ENCODE data around the gene FANCC.

The FANCC gene

DNA sequence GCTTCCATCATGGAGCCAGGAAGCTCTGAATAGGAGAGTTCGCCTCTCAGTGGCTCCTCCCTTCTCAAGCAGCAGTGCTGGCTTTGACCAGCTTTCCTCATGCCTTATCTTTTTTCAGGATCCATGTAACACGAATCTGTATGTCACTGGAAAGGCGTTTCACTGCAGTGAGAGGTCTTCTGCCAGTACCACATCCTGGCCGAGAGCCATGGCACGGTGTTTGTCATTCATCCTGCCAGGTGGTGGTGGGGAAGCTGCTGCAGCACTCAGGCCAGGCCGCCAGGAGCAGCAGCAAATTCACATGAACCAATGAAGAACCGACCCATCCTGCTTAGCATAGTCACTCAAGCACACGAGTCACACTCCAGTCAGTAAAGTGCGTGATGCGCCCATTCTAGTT lies 179.0 kb downstream of the FANCC start:
- no peak for DNase-seq

GRCh38 chr9:95137587-95138145 lies 179.8 kb downstream of the FANCC start:
- no peak for DNase-seq

- DNase-seq = no peak
These were observed 181.8 kb downstream of the FANCC start for GRCh38 chr9:95135756-95136155.

DNA sequence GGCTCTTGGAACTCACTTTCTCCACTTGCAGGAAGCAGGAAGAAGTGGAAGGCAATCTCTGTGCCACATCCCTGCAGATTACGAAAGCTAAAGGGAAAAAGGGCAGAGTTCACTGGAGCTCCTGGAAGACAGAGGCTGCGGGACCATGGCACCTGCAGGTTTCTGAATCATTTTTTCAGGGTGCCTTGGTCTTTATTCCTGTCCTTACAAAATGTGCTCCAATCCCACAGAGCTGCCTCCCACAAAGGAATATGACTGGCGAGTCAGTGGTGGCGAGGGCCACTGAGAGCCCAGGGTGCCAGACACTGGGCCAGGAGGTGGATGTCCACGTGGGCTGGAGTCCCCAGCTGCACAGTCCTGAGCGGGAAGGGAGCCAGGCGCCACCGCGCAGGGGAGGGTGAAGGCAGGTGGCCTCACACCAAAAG lies 183.0 kb downstream of the FANCC start:
- no peak for DNase-seq

- no peak for DNase-seq
These were observed 184.2 kb downstream of the FANCC start for GRCh38 chr9:95133325-95133705.

- DNase-seq = no peak
These were observed 184.9 kb downstream of the FANCC start for GRCh38 chr9:95132366-95133324.

GRCh38 chr9:95131023-95131943 lies 186.2 kb downstream of the FANCC start:
- DNase-seq = peak; percentile 29

DNA sequence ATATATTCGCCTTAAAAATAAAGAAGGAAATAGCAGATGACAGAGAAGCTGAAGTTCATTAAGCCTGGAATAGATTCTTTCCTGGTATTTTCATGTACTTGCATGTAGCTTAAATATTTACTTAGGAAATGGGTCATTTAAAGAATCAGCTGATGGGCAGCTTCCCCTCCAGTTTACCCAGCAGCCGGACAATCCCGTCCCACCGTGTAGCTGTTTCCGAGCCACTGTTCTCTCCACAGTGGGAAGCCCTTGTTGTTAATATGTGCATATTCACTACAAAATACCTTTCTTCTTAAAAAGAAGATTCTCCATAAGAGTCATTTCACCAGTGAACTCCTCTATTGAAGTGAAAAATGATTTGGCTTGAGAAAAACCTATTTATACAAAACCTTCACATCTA lies 187.0 kb downstream of the FANCC start:
- no peak for DNase-seq

- no peak for DNase-seq
These were observed 187.8 kb downstream of the FANCC start for GRCh38 chr9:95129476-95130291.

GRCh38 chr9:95128177-95128524 lies 189.4 kb downstream of the FANCC start:
- DNase-seq = no peak

- DNase-seq = peak; percentile 62
These were observed 190.0 kb downstream of the FANCC start for GRCh38 chr9:95127249-95128176.

GRCh38 chr9:95126739-95127138 lies 190.8 kb downstream of the FANCC start:
- no peak for DNase-seq

GRCh38 chr9:95125652-95126051 lies 191.9 kb downstream of the FANCC start:
- no peak for DNase-seq

DNA sequence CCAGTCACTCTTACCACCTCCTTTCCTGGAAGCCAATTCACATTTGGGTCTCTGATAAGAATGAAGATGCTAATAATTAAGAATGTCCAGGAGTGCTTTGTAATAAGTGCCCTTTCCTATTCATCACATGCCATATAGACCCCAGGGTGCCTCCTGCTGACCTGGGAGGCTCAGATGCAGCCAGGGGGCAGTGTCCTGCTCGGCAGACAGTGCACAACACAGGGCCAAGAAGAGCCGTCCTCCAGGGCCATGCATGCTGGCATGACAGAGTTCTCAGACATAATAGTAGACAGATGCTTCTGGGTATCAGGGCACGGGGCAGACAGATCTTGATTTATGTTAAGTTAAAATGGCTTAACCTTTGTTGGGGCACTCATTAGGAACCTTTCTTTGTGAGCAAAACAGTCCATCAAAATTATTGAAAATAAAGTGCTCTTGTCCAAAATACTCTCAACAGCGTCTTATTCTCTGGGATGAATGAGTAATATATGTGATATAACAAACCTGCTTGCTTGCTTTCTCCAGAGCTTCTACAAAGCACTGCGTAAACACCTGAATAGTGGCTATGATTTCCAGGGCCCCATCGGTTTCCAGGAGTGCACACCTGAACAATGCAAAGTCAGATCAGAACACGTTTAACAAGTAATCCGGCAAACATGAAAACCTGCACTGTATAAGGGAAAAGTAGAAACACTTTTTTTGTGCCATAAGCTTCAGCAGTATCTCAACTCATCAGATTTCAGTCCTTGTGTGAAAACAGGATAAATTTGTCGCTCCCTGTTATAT lies 192.7 kb downstream of the FANCC start:
- no peak for DNase-seq

- no peak for DNase-seq
These were observed 196.6 kb downstream of the FANCC start for GRCh38 chr9:95120781-95121370.

DNA sequence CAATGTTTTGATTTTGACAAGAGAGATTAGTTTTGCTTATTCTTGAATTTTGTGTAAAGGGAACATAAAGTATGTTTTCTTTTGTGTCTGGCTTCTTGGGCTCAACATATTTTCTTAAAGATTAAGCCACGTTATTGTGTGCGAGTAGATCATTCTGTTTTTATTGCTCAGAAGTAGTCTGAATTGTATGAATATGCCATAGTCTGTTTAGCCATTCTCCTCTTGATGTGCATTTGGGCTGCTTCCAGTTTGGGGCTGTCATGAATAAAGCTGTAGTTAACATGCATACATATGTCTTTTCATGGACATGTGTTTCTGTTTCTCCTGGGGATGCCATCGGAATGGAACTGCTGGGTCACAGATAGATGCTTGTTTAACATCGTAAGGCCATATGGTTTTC lies 198.9 kb downstream of the FANCC start:
- no peak for DNase-seq

GRCh38 chr9:95116808-95117204 lies 200.7 kb downstream of the FANCC start:
- DNase-seq = no peak

DNA sequence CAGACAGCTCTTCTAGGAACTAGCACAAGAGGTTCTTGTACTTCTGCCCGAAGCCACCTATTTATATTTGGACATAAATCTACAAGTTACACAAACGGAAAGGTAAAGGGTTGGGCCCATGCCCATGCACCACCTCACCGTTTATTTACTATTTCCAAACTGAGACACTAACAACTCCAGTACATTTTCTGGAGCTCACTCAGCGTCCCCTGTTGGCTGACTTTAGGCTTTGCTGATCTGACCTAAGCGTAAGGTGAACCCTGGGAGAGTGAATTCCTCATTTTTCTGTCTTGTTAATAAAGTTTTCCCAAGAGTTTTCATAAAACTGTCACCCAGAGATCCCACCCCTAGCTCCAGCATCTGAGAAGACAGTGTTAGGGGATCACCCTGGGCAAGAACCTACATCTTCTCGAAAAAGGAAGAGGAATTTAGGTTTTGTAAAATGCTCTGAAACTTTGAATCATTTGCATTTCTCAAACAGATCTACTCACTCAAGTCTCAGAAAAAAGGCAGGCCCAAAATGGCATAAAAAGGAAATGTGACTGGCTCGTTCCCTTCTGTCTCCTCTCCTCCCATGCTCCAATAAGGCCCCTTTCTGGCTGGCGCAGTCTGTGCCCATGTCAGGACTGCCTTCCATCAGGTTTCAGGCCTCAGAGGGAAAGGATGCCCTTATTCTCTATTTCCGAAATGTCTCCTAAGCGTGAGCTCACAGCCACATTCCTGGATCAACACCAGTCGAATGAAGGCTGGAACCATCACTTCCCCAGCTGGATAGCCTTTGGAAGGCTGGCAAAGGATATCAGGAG lies 201.3 kb downstream of the FANCC start:
- no peak for DNase-seq

GRCh38 chr9:95115104-95115503 lies 202.4 kb downstream of the FANCC start:
- no peak for DNase-seq

All from activated gamma-delta T cell treated with Interleukin-2 at 50 U/mL for 16 hours (primary cell).